Measurements from ENCODE around the gene AP2M1.
A peak's percentile ranks its signal among the peaks of the same experiment; 100 is the strongest.

DNA sequence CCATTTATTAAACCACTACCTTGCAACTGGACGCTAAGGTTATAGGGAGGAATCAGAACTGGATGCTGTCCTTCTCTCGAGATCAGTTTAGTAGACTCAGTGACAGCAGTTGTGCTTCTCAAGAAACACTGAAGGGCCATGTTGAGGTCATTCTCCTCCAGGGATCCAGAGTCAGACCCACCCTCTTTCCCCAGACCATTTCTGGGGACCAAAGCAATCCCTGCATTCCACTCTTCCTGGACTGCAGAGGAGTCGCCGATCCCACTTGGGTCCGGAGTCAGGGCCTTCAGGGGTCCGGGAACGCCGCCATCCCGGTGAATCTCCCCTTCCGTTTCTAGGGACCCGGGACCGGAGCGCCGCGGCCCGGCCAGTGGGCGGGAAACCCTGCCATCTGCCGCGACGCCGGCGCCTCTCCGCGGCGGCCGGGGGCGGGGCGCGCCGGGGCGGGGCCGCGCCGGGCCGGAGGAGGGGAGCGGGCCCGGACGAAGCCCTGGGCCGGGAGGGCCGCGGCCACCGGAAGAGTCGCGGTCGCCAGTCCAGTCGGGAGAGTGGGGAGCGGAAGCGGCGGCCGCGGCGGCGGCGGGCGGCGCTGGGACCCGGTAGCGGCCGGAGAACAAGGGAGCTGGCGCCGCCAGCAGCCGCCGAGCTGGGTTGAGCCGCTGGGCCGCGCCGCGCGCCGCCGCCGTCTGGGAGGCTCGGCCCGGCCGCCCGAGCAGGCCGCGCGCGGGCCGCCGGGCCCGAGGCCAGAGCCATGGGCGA, 19.6 kb upstream of the AP2M1 start, which contains the start of gene DVL3:
- TF ChIP-seq, protein P1, sequence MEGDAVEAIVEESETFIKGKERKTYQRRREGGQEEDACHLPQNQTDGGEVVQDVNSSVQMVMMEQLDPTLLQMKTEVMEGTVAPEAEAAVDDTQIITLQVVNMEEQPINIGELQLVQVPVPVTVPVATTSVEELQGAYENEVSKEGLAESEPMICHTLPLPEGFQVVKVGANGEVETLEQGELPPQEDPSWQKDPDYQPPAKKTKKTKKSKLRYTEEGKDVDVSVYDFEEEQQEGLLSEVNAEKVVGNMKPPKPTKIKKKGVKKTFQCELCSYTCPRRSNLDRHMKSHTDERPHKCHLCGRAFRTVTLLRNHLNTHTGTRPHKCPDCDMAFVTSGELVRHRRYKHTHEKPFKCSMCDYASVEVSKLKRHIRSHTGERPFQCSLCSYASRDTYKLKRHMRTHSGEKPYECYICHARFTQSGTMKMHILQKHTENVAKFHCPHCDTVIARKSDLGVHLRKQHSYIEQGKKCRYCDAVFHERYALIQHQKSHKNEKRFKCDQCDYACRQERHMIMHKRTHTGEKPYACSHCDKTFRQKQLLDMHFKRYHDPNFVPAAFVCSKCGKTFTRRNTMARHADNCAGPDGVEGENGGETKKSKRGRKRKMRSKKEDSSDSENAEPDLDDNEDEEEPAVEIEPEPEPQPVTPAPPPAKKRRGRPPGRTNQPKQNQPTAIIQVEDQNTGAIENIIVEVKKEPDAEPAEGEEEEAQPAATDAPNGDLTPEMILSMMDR (IDR thresholded peaks at IDR 0.05 in 2 of 3, conservative IDR thresholded peaks at IDR 0.05 in 1 of 3; ENCODE audit: borderline replicate concordance in 1 of 3, insufficient read depth in 1 of 3, low read depth in 2 of 3, low read length in 2 of 3) = no peak
- no peak for TF ChIP-seq EZH2phosphoT487 (IDR thresholded peaks at IDR 0.05; ENCODE audit: borderline replicate concordance)
- peak; percentile 71 for TF ChIP-seq TCF7L2 (IDR thresholded peaks at IDR 0.05; ENCODE audit: borderline replicate concordance, extremely low read depth, insufficient read depth, insufficient read length)
- peak; percentile 58 for TF ChIP-seq POLR2AphosphoS5 (IDR thresholded peaks at IDR 0.05; ENCODE audit: low read depth, low read length)

Data from HCT116 (cell line).